Esophagus mucosa (tissue), 1 donor: ENCODE measurements around the gene SLC4A3. TPM values are rescaled to one million over a fixed set of nuclear protein-coding genes. Genes with fewer than 3 reads are reported as not detected.

ENCODE experiments used
- ATAC-seq: fragments of 200-7000 bp; cut with Tn5 transposase; one replicate; pipeline ENCODE4 v1.9.1; 2020
- total RNA-seq: library from RNA; stranded (reverse); gene quantifications from one replicate; pipeline ENCODE4 v1.2.4, GENCODE V29; 2023
- donor health status: DM: yes; HTN: yes; CAD: no.

SLC4A3 gene
- total RNA-seq, 1 donor from 2014 or later: 3.0 TPM

- ATAC-seq: no peak
Observed at GRCh38 chr2:219648963-219649362, 21.5 kb downstream of the SLC4A3 start.

- no peak for ATAC-seq
Observed at GRCh38 chr2:219650426-219651248, 23.2 kb downstream of the SLC4A3 start.

- ATAC-seq: peak; percentile 55
Observed at GRCh38 chr2:219651656-219652055, 24.2 kb downstream of the SLC4A3 start.

- peak; percentile 32 for ATAC-seq
Observed at GRCh38 chr2:219656526-219656925, 29.1 kb downstream of the SLC4A3 start.

GRCh38 chr2:219658196-219658846, 30.9 kb downstream of the SLC4A3 start:
- ATAC-seq: no peak

- ATAC-seq: no peak
Observed at GRCh38 chr2:219658874-219659273, 31.4 kb downstream of the SLC4A3 start.

- peak; percentile 42 for ATAC-seq
Observed at GRCh38 chr2:219661197-219661954, 33.9 kb downstream of the SLC4A3 start.

- no peak for ATAC-seq
Observed at GRCh38 chr2:219661955-219662395, 34.5 kb downstream of the SLC4A3 start.

GRCh38 chr2:219662566-219662965, 35.1 kb downstream of the SLC4A3 start:
- no peak for ATAC-seq

- ATAC-seq: no peak
Observed at GRCh38 chr2:219663116-219663762, 35.8 kb downstream of the SLC4A3 start.

GRCh38 chr2:219664041-219664440, 36.6 kb downstream of the SLC4A3 start:
- no peak for ATAC-seq

- ATAC-seq: no peak
Observed at GRCh38 chr2:219664944-219665343, 37.5 kb downstream of the SLC4A3 start.

GRCh38 chr2:219665926-219666325, 38.5 kb downstream of the SLC4A3 start:
- no peak for ATAC-seq

GRCh38 chr2:219668316-219668715, 40.9 kb downstream of the SLC4A3 start:
- no peak for ATAC-seq

GRCh38 chr2:219670386-219670785, 43.0 kb downstream of the SLC4A3 start:
- ATAC-seq: no peak

GRCh38 chr2:219671279-219671678, 43.8 kb downstream of the SLC4A3 start:
- no peak for ATAC-seq

- no peak for ATAC-seq
Observed at GRCh38 chr2:219672406-219672805, 45.0 kb downstream of the SLC4A3 start.

- peak; percentile 48 for ATAC-seq
Observed at GRCh38 chr2:219675221-219675620, 47.8 kb downstream of the SLC4A3 start.

GRCh38 chr2:219676586-219676985, 49.2 kb downstream of the SLC4A3 start:
- ATAC-seq: no peak

GRCh38 chr2:219679041-219679440, 51.6 kb downstream of the SLC4A3 start:
- no peak for ATAC-seq

- no peak for ATAC-seq
Observed at GRCh38 chr2:219679571-219679970, 52.1 kb downstream of the SLC4A3 start.

GRCh38 chr2:219680958-219681693, 53.7 kb downstream of the SLC4A3 start:
- no peak for ATAC-seq
